GM19395 (cell line): ENCODE measurements around the gene MAST4.

Experiments
- ATAC-seq: cut with Tn5 transposase; IDR thresholded peaks from one replicate; pipeline ENCODE4 v1.9.1; 2021; ENCODE audit warnings: mild to moderate bottlenecking, moderate library complexity; ENCODE audit not compliant: unreplicated experiment

MAST4 gene

GRCh38 chr5:66864240-66864884, 268.2 kb downstream of the MAST4 start:
- ATAC-seq: no peak

GRCh38 chr5:66867618-66868322, 271.6 kb downstream of the MAST4 start:
- ATAC-seq: no peak

- no peak for ATAC-seq
Observed at GRCh38 chr5:66869347-66869746, 273.2 kb downstream of the MAST4 start.

- no peak for ATAC-seq
Observed at GRCh38 chr5:66870708-66871107, 274.5 kb downstream of the MAST4 start.

GRCh38 chr5:66871651-66872050, 275.5 kb downstream of the MAST4 start:
- ATAC-seq: no peak

GRCh38 chr5:66872736-66873331, 276.6 kb downstream of the MAST4 start:
- ATAC-seq: no peak

GRCh38 chr5:66874004-66874403, 277.8 kb downstream of the MAST4 start:
- no peak for ATAC-seq

GRCh38 chr5:66875315-66875714, 279.1 kb downstream of the MAST4 start:
- no peak for ATAC-seq

GRCh38 chr5:66876266-66876807, 280.1 kb downstream of the MAST4 start:
- no peak for ATAC-seq

GRCh38 chr5:66877843-66878242, 281.6 kb downstream of the MAST4 start:
- ATAC-seq: no peak

GRCh38 chr5:66880401-66880800, 284.2 kb downstream of the MAST4 start:
- no peak for ATAC-seq

- no peak for ATAC-seq
Observed at GRCh38 chr5:66881480-66882161, 285.4 kb downstream of the MAST4 start.

GRCh38 chr5:66882606-66883227, 286.5 kb downstream of the MAST4 start:
- ATAC-seq: no peak

GRCh38 chr5:66884564-66885243, 288.5 kb downstream of the MAST4 start:
- no peak for ATAC-seq

- ATAC-seq: no peak
Observed at GRCh38 chr5:66886941-66887340, 290.7 kb downstream of the MAST4 start.

GRCh38 chr5:66888613-66889012, 292.4 kb downstream of the MAST4 start:
- ATAC-seq: no peak

- no peak for ATAC-seq
Observed at GRCh38 chr5:66889056-66889455, 292.9 kb downstream of the MAST4 start.

- no peak for ATAC-seq
Observed at GRCh38 chr5:66889524-66889923, 293.3 kb downstream of the MAST4 start.

- ATAC-seq: no peak
Observed at GRCh38 chr5:66891184-66891925, 295.2 kb downstream of the MAST4 start.

- ATAC-seq: no peak
Observed at GRCh38 chr5:66892716-66893115, 296.5 kb downstream of the MAST4 start.
